H1 (cell line): Measurements from ENCODE around the gene CDT1. TPM values are rescaled to one million over a fixed set of nuclear protein-coding genes. Genes with fewer than 3 reads are reported as not detected.
A peak's percentile ranks its signal among the peaks of the same experiment; 100 is the strongest.

Experiments
- CTCF ChIA-PET: fragments of 300-600 bp; sonication (Branson Sonifier 250); formaldehyde crosslinking; loops from one replicate; lab custom pipeline; 2021; ENCODE audit not compliant: partially characterized antibody; lab: Charles Lee
- POLR2A ChIA-PET: fragments of 300-600 bp; sonication (Branson Sonifier 250); formaldehyde crosslinking; loops from one replicate; lab custom pipeline; 2021; ENCODE audit warnings: inconsistent platforms; ENCODE audit not compliant: partially characterized antibody; lab: Charles Lee
- DNase-seq, 2 experiments: peaks; one replicate each; pipeline versions ENCODE4 v3.0.0 to v3.0.0-alpha.2; 2010 to 2022; ENCODE audit warnings: low spot score in 2 of 2, low read depth in 1 of 2, mixed read lengths in 1 of 2
- FAIRE-seq: peaks from 2 replicates; lab custom pipeline; 2011; peaks lifted over from hg19 to GRCh38; lab: Jason Lieb, UNC
- H2AFZ ChIP-seq: 2 replicates; pipeline ENCODE4 v1.8.1; 2012; ENCODE audit warnings: low read length, inconsistent platforms
- H2AK5ac ChIP-seq: 2 replicates; pipeline ENCODE4 v1.6.1; 2013; ENCODE audit warnings: low read depth, low read length
- H2BK120ac ChIP-seq: replicated peaks from 2 replicates; pipeline ENCODE3; 2013; ENCODE audit warnings: low read depth, low read length, inconsistent platforms
- H2BK12ac ChIP-seq: 2 replicates; pipeline ENCODE4 v1.6.1; 2013; ENCODE audit warnings: low read depth, low read length
- H2BK15ac ChIP-seq: 2 replicates; pipeline ENCODE4 v1.6.1; 2013; ENCODE audit warnings: low read length
- H2BK20ac ChIP-seq: 2 replicates; pipeline ENCODE4 v1.6.1; 2013; ENCODE audit warnings: low read length
- H2BK5ac ChIP-seq: 2 replicates; pipeline ENCODE4 v1.6.1; 2013; ENCODE audit warnings: low read depth, low read length
- H3K14ac ChIP-seq: 2 replicates; pipeline ENCODE4 v1.6.1; 2013; ENCODE audit warnings: inconsistent platforms; ENCODE audit not compliant: insufficient read length
- H3K18ac ChIP-seq: 2 replicates; pipeline ENCODE4 v1.6.1; 2013; ENCODE audit warnings: low read length; ENCODE audit errors: extremely low read depth
- H3K23ac ChIP-seq: 2 replicates; pipeline ENCODE4 v1.6.1; 2013; ENCODE audit warnings: inconsistent platforms; ENCODE audit not compliant: insufficient read length
- H3K23me2 ChIP-seq: 2 replicates; pipeline ENCODE4 v1.6.1; 2013; ENCODE audit warnings: low read depth, low read length
- H3K27ac ChIP-seq: 2 replicates; pipeline ENCODE4 v1.6.1; 2011; ENCODE audit warnings: low read depth, low read length, inconsistent platforms
- H3K27me3 ChIP-seq, 4 experiments: replicated peaks in 1 of 4; 1 replicate in 1 of 4; 2 replicates in 3 of 4; pipeline versions ENCODE4 v1.6.1 to v1.8.1; 2011 to 2013; ENCODE audit warnings: low read length in 3 of 4, mild to moderate bottlenecking in 3 of 4, inconsistent platforms in 2 of 4, mixed read lengths in 2 of 4, moderate library complexity in 1 of 4; ENCODE audit not compliant: control insufficient read depth in 3 of 4, insufficient read depth in 3 of 4; ENCODE audit errors: extremely low read depth in 1 of 4
- H3K36me3 ChIP-seq, 4 experiments: 2 replicates each; pipeline versions ENCODE4 v1.6.1 to v1.8.1; 2011 to 2013; ENCODE audit warnings: mild to moderate bottlenecking in 4 of 4, low read length in 3 of 4, moderate library complexity in 2 of 4, control low read depth in 1 of 4, inconsistent platforms in 1 of 4; ENCODE audit not compliant: insufficient read depth in 4 of 4, control insufficient read depth in 2 of 4
- H3K4ac ChIP-seq: replicated peaks from 2 replicates; pipeline ENCODE3; 2013; ENCODE audit warnings: low read length, low read depth, mixed read lengths, inconsistent platforms; ENCODE audit not compliant: insufficient read length
- H3K4me1 ChIP-seq, 4 experiments: replicated peaks in 1 of 4; 1 replicate in 1 of 4; 2 replicates in 3 of 4; pipeline versions ENCODE4 v1.6.1 to v1.8.1; 2011 to 2013; ENCODE audit warnings: low read length in 3 of 4, inconsistent platforms in 2 of 4, mixed read lengths in 1 of 4; ENCODE audit not compliant: insufficient read depth in 4 of 4, control insufficient read depth in 3 of 4
- H3K4me2 ChIP-seq, 2 experiments: 2 replicates each; pipeline versions ENCODE4 v1.6.1 to v1.8.1; 2011 to 2013; ENCODE audit warnings: low read depth in 2 of 2, low read length in 2 of 2, control low read depth in 1 of 2, inconsistent platforms in 1 of 2, mild to moderate bottlenecking in 1 of 2; ENCODE audit not compliant: insufficient read depth in 1 of 2
- H3K4me3 ChIP-seq, 4 experiments: fragments of 200-600, 300-600 bp in 1 of 4; sonication (generic), shearing (Covaris generic), sonication (Bioruptor Twin) in 1 of 4; 2 replicates each; pipeline versions ENCODE4 v1.5.1 to v1.8.1; 2011 to 2016; ENCODE audit warnings: low read length in 4 of 4, low read depth in 3 of 4, control low read depth in 2 of 4, inconsistent platforms in 2 of 4, mild to moderate bottlenecking in 2 of 4, mixed read lengths in 1 of 4, moderate library complexity in 1 of 4; ENCODE audit not compliant: insufficient read depth in 2 of 4; ENCODE audit errors: extremely low read depth in 1 of 4
- H3K56ac ChIP-seq: replicated peaks from 2 replicates; pipeline ENCODE3; 2013; ENCODE audit warnings: low read depth, mild to moderate bottlenecking, mixed read lengths, low read length, inconsistent platforms; ENCODE audit not compliant: insufficient read length
- H3K79me1 ChIP-seq: 2 replicates; pipeline ENCODE4 v1.6.1; 2013; ENCODE audit warnings: low read depth, low read length, control low read depth
- H3K79me2 ChIP-seq, 2 experiments: 2 replicates each; pipeline versions ENCODE4 v1.6.1 to v1.8.1; 2012 to 2013; ENCODE audit warnings: low read length in 2 of 2, mild to moderate bottlenecking in 2 of 2, inconsistent platforms in 1 of 2; ENCODE audit not compliant: insufficient read depth in 2 of 2, control insufficient read depth in 1 of 2
- H3K9ac ChIP-seq, 4 experiments: replicated peaks in 1 of 4; 1 replicate in 1 of 4; 2 replicates in 3 of 4; pipeline versions ENCODE4 v1.6.1 to v1.8.1; 2011 to 2013; ENCODE audit warnings: low read depth in 3 of 4, low read length in 3 of 4, control low read depth in 2 of 4, mild to moderate bottlenecking in 2 of 4, moderate library complexity in 2 of 4, inconsistent platforms in 1 of 4; ENCODE audit errors: extremely low read depth in 1 of 4
- H3K9me3 ChIP-seq, 2 experiments: 2 replicates each; pipeline versions ENCODE4 v1.6.1 to v1.8.1; 2012 to 2013; ENCODE audit warnings: mild to moderate bottlenecking in 2 of 2, moderate library complexity in 2 of 2, control low read depth in 1 of 2, inconsistent platforms in 1 of 2, low read depth in 1 of 2, low read length in 1 of 2, mixed read lengths in 1 of 2; ENCODE audit not compliant: insufficient read depth in 2 of 2
- H4K20me1 ChIP-seq, 2 experiments: replicated peaks in 1 of 2; 2 replicates each; pipeline versions ENCODE3 to v1.8.1; 2011 to 2013; ENCODE audit warnings: inconsistent platforms in 2 of 2, low read length in 2 of 2, mild to moderate bottlenecking in 1 of 2; ENCODE audit not compliant: insufficient read depth in 2 of 2, control insufficient read depth in 1 of 2
- H4K5ac ChIP-seq: 2 replicates; pipeline ENCODE4 v1.6.1; 2013; ENCODE audit warnings: low read length, low read depth, mixed read lengths, inconsistent platforms; ENCODE audit not compliant: insufficient read length
- H4K8ac ChIP-seq: 2 replicates; pipeline ENCODE4 v1.8.0; 2013; ENCODE audit warnings: mild to moderate bottlenecking, moderate library complexity, low read length, inconsistent platforms; ENCODE audit not compliant: insufficient read depth; ENCODE audit errors: extremely low read depth
- H4K91ac ChIP-seq: replicated peaks from 2 replicates; pipeline ENCODE3; 2013; ENCODE audit warnings: low read length, mixed read lengths, inconsistent platforms; ENCODE audit not compliant: insufficient read length
- CBX8 ChIP-seq: fragments of 300-800, 300-1000 bp; sonication (generic); IDR thresholded peaks from 2 replicates; pipeline ENCODE4 v1.7.1; 2016; ENCODE audit warnings: low read depth, low read length, borderline replicate concordance
- EGR1 ChIP-seq: IDR thresholded peaks from 2 replicates; pipeline ENCODE4 v1.6.1; 2011; ENCODE audit warnings: low read depth, low read length, borderline replicate concordance
- FOSL1 ChIP-seq: IDR thresholded peaks from 2 replicates; pipeline ENCODE4 v1.6.1; 2011; ENCODE audit warnings: mild to moderate bottlenecking, low read depth, low read length, moderate library complexity; ENCODE audit not compliant: insufficient read depth
- RAD21 ChIP-seq, 2 experiments: IDR thresholded peaks in 1 of 2; conservative IDR thresholded peaks in 1 of 2; 2 replicates each; pipeline ENCODE4 v1.6.1; 2011; ENCODE audit warnings: low read depth in 2 of 2, low read length in 2 of 2, improper control_type of control experiment in 1 of 2, inconsistent platforms in 1 of 2, mild to moderate bottlenecking in 1 of 2, moderate library complexity in 1 of 2
- SP4 ChIP-seq: IDR thresholded peaks from 2 replicates; pipeline ENCODE4 v1.6.1; 2012; ENCODE audit warnings: low read length, inconsistent platforms
- SUZ12 ChIP-seq: fragments of 200-600 bp; sonication (generic); IDR thresholded peaks from 2 replicates; pipeline ENCODE4 v1.6.1; 2012; ENCODE audit warnings: mild to moderate bottlenecking, inconsistent platforms, low read length, moderate library complexity, mixed read lengths
- WGBS, 2 experiments: shearing (Covaris generic) in 1 of 2; methylation state at CpG; one replicate each; pipeline versions ENCODE4 v1.1.6 to v1.1.7; 2013 to 2015; ENCODE audit warnings: low lambda C conversion rate in 2 of 2, mixed read lengths in 2 of 2, inconsistent platforms in 1 of 2, low coverage in 1 of 2, missing lambda C conversion rate in 1 of 2; ENCODE audit not compliant: insufficient replicate concordance in 2 of 2, insufficient coverage in 1 of 2, insufficient read length in 1 of 2; ENCODE audit errors: extremely low coverage in 1 of 2, missing lambda C conversion rate in 1 of 2; 5-methylcytosine and 5-hydroxymethylcytosine counted together
- polyA plus RNA-seq, 7 experiments: library from polyadenylated mRNA; depleted of rRNA in 3 of 7; stranded (reverse) in 5 of 7; unstranded in 2 of 7; fragments of >200 nt in 5 of 7; fragments of 200-250 nt in 2 of 7; gene quantifications; 1 replicate in 5 of 7; 2 replicates in 1 of 7; 4 replicates in 1 of 7; pipeline versions ENCODE4 v1.2.1 to v1.2.3, GENCODE V29; 2011 to 2013; ENCODE audit warnings: missing spikeins in 2 of 7, mixed read lengths in 2 of 7
- total RNA-seq: library from RNA; stranded (reverse); fragmentation: NEBNext Ultra II Directional; extraction: Animal tissue kit (Norgen Biotek cat#: 25700); gene quantifications from 2 replicates; pipeline ENCODE4 v1.2.1, GENCODE V29; 2021
- TF ChIP-seq, protein P1 (sequence below): IDR thresholded peaks from 2 replicates; pipeline ENCODE4 v1.6.1; 2012; ENCODE audit warnings: inconsistent platforms
- TF ChIP-seq, protein P2 (sequence below), 3 experiments: IDR thresholded peaks; 1 replicate in 2 of 3; 2 replicates in 1 of 3; pipeline versions ENCODE4 v1.5.1 to v1.6.1; 2011; ENCODE audit warnings: low read length in 3 of 3, mild to moderate bottlenecking in 3 of 3, inconsistent platforms in 2 of 3, low read depth in 1 of 3, moderate library complexity in 1 of 3; ENCODE audit not compliant: insufficient read depth in 1 of 3; ENCODE audit errors: control extremely low read depth in 1 of 3

The CDT1 gene
- total and polyA plus RNA-seq, 2 of the 8 experiments (the other 6 are each of a cell fraction or from before 2014, with no cell fraction given) = 76.7 to 95.4 TPM

DNA sequence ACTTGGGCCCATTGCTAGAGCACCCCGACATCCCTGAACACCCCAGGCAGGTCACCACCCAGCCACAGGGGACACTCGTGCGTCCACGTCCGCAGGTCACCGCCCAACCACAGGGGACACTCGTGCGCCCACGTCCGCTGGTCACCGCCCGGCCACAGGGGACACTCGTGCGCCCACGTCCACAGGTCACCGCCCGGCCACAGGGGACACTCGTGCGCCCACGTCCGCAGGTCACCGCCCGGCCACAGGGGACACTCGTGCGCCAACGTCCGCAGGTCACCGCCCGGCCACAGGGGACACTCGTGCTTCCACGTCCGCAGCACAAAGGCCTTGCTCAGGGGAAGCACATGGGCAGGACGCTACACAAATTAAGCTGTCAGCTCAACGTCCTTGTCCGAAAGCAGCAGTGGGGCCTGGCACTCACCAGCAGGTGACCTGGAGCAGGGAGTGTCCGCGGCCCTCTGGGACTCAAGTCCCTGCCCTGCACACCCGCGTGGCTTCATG lies 35.5 kb downstream of the CDT1 start:
- H3K4me3 ChIP-seq = no peak overlapping the region
- H4K8ac ChIP-seq = peak overlapping the region; percentile 14
- H3K23me2 ChIP-seq = no peaks in the 10 kb centered on the region
- H4K91ac ChIP-seq = no peak overlapping the region
- H2BK20ac ChIP-seq = no peak overlapping the region
- no peak overlapping the region for H3K18ac ChIP-seq
- ChIA-PET CTCF (interaction anchor here (0.7 to 1.4 kb wide), 8 partner anchors 10 to 328 kb away, joined by 3 to 4 read pairs (median 3); no protein-coding TSS in a partner anchor), POLR2A (interaction anchor here (1.8 kb wide), 1 partner anchor 35 kb away, joined by 5 read pairs; no protein-coding TSS in a partner anchor)
- no peak overlapping the region for H3K23ac ChIP-seq
- TF ChIP-seq, protein P1, sequence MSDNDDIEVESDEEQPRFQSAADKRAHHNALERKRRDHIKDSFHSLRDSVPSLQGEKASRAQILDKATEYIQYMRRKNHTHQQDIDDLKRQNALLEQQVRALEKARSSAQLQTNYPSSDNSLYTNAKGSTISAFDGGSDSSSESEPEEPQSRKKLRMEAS = peak; percentile 31; the same call in 1 of the 2 replicates
- TF ChIP-seq SP4 (no peak), SUZ12 (no peak), RAD21 (IDR thresholded peaks at IDR 0.05 in 1 of 2, conservative IDR thresholded peaks at IDR 0.05 in 1 of 2; ENCODE audit: low read depth in 2 of 2, low read length in 2 of 2) (0 out of 4 replicates have a peak, but pooled peaks of 1 of the 2 experiments have one; percentile 11), EGR1 (peak; percentile 92), FOSL1 (0 out of 2 replicates have a peak, but pooled peaks have one; percentile 59), CBX8 (no peak)
- TF ChIP-seq, protein P2, sequence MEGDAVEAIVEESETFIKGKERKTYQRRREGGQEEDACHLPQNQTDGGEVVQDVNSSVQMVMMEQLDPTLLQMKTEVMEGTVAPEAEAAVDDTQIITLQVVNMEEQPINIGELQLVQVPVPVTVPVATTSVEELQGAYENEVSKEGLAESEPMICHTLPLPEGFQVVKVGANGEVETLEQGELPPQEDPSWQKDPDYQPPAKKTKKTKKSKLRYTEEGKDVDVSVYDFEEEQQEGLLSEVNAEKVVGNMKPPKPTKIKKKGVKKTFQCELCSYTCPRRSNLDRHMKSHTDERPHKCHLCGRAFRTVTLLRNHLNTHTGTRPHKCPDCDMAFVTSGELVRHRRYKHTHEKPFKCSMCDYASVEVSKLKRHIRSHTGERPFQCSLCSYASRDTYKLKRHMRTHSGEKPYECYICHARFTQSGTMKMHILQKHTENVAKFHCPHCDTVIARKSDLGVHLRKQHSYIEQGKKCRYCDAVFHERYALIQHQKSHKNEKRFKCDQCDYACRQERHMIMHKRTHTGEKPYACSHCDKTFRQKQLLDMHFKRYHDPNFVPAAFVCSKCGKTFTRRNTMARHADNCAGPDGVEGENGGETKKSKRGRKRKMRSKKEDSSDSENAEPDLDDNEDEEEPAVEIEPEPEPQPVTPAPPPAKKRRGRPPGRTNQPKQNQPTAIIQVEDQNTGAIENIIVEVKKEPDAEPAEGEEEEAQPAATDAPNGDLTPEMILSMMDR (IDR thresholded peaks at IDR 0.05; ENCODE audit: control extremely low read depth in 1 of 3, insufficient read depth in 1 of 3, low read depth in 1 of 3, low read length in 3 of 3) = peak; percentile 5 to 90 (median 57)
- no peak overlapping the region for H3K56ac ChIP-seq
- H3K79me2 ChIP-seq = no peaks in the 10 kb centered on the region
- no peak overlapping the region for H2AFZ ChIP-seq
- no peaks in the 10 kb centered on the region for H3K27me3 ChIP-seq
- no peak overlapping the region for H3K4me2 ChIP-seq
- no peak overlapping the region for H3K9ac ChIP-seq
- no peaks in the 10 kb centered on the region for H3K4me1 ChIP-seq
- H4K5ac ChIP-seq = no peak overlapping the region
- no peaks in the 10 kb centered on the region for H4K20me1 ChIP-seq
- 95% methylated on average over 18 of the region's 39 CpGs; no CpG with 5 or more reads in 1 of the 2 experiments for WGBS, 2 experiments
- no peaks in the 10 kb centered on the region for H3K9me3 ChIP-seq
- peaks cover 0 to 7% (median under 1%) of the 10 kb centered on the region in 4 experiments; a peak in 2 of 8 replicates for H3K36me3 ChIP-seq
- no peak overlapping the region for H2BK120ac ChIP-seq
- no peak overlapping the region for H2BK12ac ChIP-seq
- H3K4ac ChIP-seq = no peak overlapping the region
- no peak overlapping the region for H2BK5ac ChIP-seq
- H3K79me1 ChIP-seq = no peaks in the 10 kb centered on the region
- no peak overlapping the region for H3K27ac ChIP-seq
- DNase-seq (no peak), FAIRE-seq (no peak)
- H2AK5ac ChIP-seq = no peak overlapping the region
- no peak overlapping the region for H2BK15ac ChIP-seq
- H3K14ac ChIP-seq = no peak overlapping the region
